ENCODE data around the gene STIM2. TPM values are rescaled to one million over a fixed set of nuclear protein-coding genes. Genes with fewer than 3 reads are reported as not detected.

The STIM2 gene
- total and polyA plus RNA-seq, 3 experiments from 2014 or later = 41.4 to 51.0 (median 47.8) TPM

DNA sequence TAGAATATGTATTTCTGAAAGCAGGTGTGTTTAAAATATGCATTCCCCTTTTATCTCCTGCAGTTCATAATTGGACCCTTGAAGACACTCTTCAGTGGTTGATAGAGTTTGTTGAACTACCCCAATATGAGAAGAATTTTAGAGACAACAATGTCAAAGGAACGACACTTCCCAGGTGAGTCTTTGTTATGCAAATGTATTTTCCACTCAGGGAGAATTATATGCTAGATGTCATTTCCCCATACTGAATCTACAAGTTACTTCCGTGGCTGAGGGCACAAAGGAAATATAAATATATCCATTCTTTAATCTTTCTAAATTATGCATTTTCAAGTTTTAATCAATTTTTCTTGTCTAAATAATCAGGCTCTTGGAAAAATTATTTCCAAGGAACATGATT is 134.7 kb downstream of the STIM2 start:
- no peak overlapping the region for H3K4me3 Mint-ChIP-seq
- Histone ChIP-seq H3K4me3 (ENCODE audit: low read length) (no peak overlapping the region), H3K36me3 (ENCODE audit: insufficient read depth, low read length) (no peaks in the 10 kb centered on the region), H3K4me1 (ENCODE audit: insufficient read depth, low read length) (peaks cover 36% of the 10 kb centered on the region), H3K27ac (ENCODE audit: low read depth, low read length) (no peak overlapping the region), H3K27me3 (ENCODE audit: insufficient read depth, low read length, poor library complexity, severe bottlenecking) (no peaks in the 10 kb centered on the region), H3K9me3 (ENCODE audit: low read length) (no peaks in the 10 kb centered on the region)
- no peak for DNase-seq
- H3K9me3 Mint-ChIP-seq = peaks cover 0 to 2% (median 0%) of the 10 kb centered on the region in 5 donors
- peaks cover 5 to 22% (median 9%) of the 10 kb centered on the region in 3 donors for H3K36me3 Mint-ChIP-seq
- POLR2A ChIA-PET = no interaction called here
- peaks cover 22 to 44% (median 30%) of the 10 kb centered on the region in 3 donors for H3K4me1 Mint-ChIP-seq
- no peaks in the 10 kb centered on the region for H3K27me3 Mint-ChIP-seq
- CTCF ChIA-PET = no interaction called here
- H3K27ac Mint-ChIP-seq = peak overlapping the region in 1 of 8 donors; percentile 14

DNA sequence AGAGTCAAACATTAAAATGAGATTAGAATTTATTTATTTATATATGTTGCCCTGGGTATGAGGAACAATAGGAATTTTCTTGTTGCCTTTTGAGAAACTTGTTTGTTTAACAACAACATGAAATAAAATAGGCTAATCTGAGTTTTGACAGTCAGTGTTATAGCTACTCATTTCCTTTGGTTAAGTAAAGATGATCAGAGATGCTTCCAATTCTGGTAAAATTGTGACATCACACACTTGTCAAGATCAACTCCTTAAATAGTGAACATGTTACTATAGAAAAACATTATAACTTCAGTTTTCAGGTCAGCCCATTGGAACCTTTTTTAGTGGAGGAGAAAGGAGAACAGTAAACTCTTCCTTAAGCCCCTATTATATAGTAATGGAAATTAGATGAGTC is 136.1 kb downstream of the STIM2 start:
- Mint-ChIP-seq H3K36me3 (peaks cover 0 to 22% (median 4%) of the 10 kb centered on the region in 3 donors), H3K4me1 (peaks cover 17 to 40% (median 34%) of the 10 kb centered on the region in 3 donors), H3K4me3 (no peak overlapping the region), H3K27ac (peak overlapping the region in 2 of 8 donors; percentile 19 to 51), H3K9me3 (no peaks in the 10 kb centered on the region), H3K27me3 (no peaks in the 10 kb centered on the region)
- H3K27ac ChIP-seq (ENCODE audit: low read depth, low read length) = no peak overlapping the region
- no peak overlapping the region for H3K4me3 ChIP-seq (ENCODE audit: low read length)
- H3K27me3 ChIP-seq (ENCODE audit: insufficient read depth, low read length, poor library complexity, severe bottlenecking) = no peaks in the 10 kb centered on the region
- no peaks in the 10 kb centered on the region for H3K36me3 ChIP-seq (ENCODE audit: insufficient read depth, low read length)
- CTCF ChIA-PET = no interaction called here
- peaks cover 36% of the 10 kb centered on the region for H3K4me1 ChIP-seq (ENCODE audit: insufficient read depth, low read length)
- H3K9me3 ChIP-seq (ENCODE audit: low read length) = no peaks in the 10 kb centered on the region
- POLR2A ChIA-PET = no interaction called here
- no peak for DNase-seq

DNA sequence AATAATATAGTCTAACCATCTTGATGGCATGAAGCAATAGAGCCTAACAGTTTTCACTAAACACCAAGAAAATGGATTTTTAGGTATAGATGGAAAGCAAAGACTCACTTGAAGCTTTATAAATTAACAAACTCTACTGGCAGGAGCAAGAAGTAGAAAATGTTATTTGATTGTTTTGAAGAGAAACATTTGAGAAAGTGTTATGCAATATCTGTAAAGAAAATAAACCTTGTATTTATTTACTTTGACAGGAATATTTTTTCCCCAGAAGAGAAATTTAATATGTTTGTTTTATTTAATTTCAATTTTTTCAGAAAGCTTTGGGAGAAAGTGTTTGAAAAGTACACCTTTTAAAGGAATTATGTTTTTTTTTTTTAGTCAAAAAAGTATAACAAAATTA is 139.0 kb downstream of the STIM2 start:
- no peak overlapping the region for H3K27ac ChIP-seq (ENCODE audit: low read depth, low read length)
- H3K4me3 Mint-ChIP-seq = no peak overlapping the region
- H3K9me3 ChIP-seq (ENCODE audit: low read length) = no peaks in the 10 kb centered on the region
- no peaks in the 10 kb centered on the region for H3K27me3 ChIP-seq (ENCODE audit: insufficient read depth, low read length, poor library complexity, severe bottlenecking)
- no peak for DNase-seq
- H3K4me1 Mint-ChIP-seq = peaks cover 37 to 64% (median 59%) of the 10 kb centered on the region in 3 donors
- H3K27me3 Mint-ChIP-seq = peaks cover 0 to 1% of the 10 kb centered on the region in 2 donors
- no peaks in the 10 kb centered on the region for H3K9me3 Mint-ChIP-seq
- POLR2A ChIA-PET = no interaction called here
- peaks cover 8% of the 10 kb centered on the region for H3K36me3 ChIP-seq (ENCODE audit: insufficient read depth, low read length)
- H3K27ac Mint-ChIP-seq = peak overlapping the region in 4 of 8 donors; percentile 50 to 77 (median 72)
- H3K4me3 ChIP-seq (ENCODE audit: low read length) = no peak overlapping the region
- CTCF ChIA-PET = interaction anchor here (4.1 kb wide), 1 partner anchor 138 kb away, joined by 16 read pairs; the partner anchor contains the start of gene STIM2
- H3K36me3 Mint-ChIP-seq = peaks cover 0 to 44% (median 7%) of the 10 kb centered on the region in 3 donors
- H3K4me1 ChIP-seq (ENCODE audit: insufficient read depth, low read length) = peaks cover 24% of the 10 kb centered on the region

DNA sequence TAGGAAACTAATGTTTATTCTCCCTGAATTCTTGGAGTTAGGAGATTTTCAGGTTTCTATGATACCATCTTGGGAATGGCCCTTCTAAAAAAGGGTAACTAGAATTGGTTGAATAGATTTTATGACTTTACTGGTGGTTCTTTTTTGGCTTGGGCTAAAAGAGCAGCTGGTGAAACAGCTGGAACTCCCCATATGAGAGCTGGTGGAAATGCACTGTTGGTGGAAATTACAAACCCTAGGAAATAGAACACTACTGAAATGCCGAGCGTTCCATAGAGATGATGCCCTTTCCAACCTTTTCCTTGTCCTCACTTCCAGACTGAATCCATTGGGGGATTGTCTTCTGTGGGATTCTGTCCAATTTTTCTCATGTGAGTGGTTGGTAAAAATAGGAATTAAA is 139.5 kb downstream of the STIM2 start:
- H3K36me3 ChIP-seq (ENCODE audit: insufficient read depth, low read length) = peaks cover 8% of the 10 kb centered on the region
- no peak overlapping the region for H3K27ac ChIP-seq (ENCODE audit: low read depth, low read length)
- no peak overlapping the region for H3K4me3 ChIP-seq (ENCODE audit: low read length)
- ChIA-PET POLR2A (interaction anchor here (1.4 kb wide), 1 partner anchor 139 kb away, joined by 4 read pairs; the partner anchor contains the start of gene STIM2), CTCF (interaction anchor here (0.8 to 4.1 kb wide), 3 partner anchors 10 to 142 kb away, joined by 3 to 16 read pairs (median 4); partner anchors contain the start of gene STIM2)
- H3K27me3 ChIP-seq (ENCODE audit: insufficient read depth, low read length, poor library complexity, severe bottlenecking) = no peaks in the 10 kb centered on the region
- peak overlapping the region in 2 of 8 donors; percentile 6 to 77 for H3K27ac Mint-ChIP-seq
- no peak overlapping the region for H3K4me3 Mint-ChIP-seq
- H3K9me3 Mint-ChIP-seq = no peaks in the 10 kb centered on the region
- peaks cover 20% of the 10 kb centered on the region for H3K4me1 ChIP-seq (ENCODE audit: insufficient read depth, low read length)
- no peak for DNase-seq
- H3K27me3 Mint-ChIP-seq = peaks cover 0 to 1% of the 10 kb centered on the region in 2 donors
- H3K36me3 Mint-ChIP-seq = peaks cover 0 to 47% (median 7%) of the 10 kb centered on the region in 3 donors
- H3K4me1 Mint-ChIP-seq = peaks cover 35 to 61% (median 59%) of the 10 kb centered on the region in 3 donors
- H3K9me3 ChIP-seq (ENCODE audit: low read length) = no peaks in the 10 kb centered on the region

DNA sequence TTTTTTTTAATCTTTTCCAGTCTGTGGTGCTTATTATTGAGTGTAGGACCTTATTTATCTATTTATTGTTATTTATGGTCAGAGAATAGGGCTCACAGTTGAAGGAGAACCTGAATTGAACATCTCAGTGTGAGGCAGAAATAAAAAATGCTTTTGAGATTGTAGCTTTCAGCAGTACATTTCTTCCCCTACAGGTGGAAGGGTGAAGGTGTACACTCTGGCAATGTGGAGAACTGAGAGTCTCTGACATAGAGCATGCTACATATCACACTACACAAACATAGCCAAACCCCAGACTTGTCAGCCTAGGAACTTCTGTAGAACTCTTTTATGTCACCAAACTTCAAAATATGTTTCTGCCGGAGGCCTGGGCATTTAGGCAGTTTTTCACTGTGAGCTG is 140.2 kb downstream of the STIM2 start:
- H3K9me3 ChIP-seq (ENCODE audit: low read length) = no peaks in the 10 kb centered on the region
- peaks cover 0 to 1% of the 10 kb centered on the region in 2 donors for H3K27me3 Mint-ChIP-seq
- peak in 1 of 5 donors; percentile 23 for DNase-seq
- H3K27ac ChIP-seq (ENCODE audit: low read depth, low read length) = no peak overlapping the region
- CTCF ChIA-PET = interaction anchor here (0.8 to 4.1 kb wide), 3 partner anchors 9 to 143 kb away, joined by 3 to 16 read pairs (median 4); partner anchors contain the start of gene STIM2
- H3K27ac Mint-ChIP-seq = peak overlapping the region in 5 of 8 donors; percentile 39 to 79 (median 50)
- peaks cover 15% of the 10 kb centered on the region for H3K4me1 ChIP-seq (ENCODE audit: insufficient read depth, low read length)
- H3K4me1 Mint-ChIP-seq = peaks cover 35 to 57% (median 56%) of the 10 kb centered on the region in 3 donors
- no peaks in the 10 kb centered on the region for H3K27me3 ChIP-seq (ENCODE audit: insufficient read depth, low read length, poor library complexity, severe bottlenecking)
- H3K36me3 Mint-ChIP-seq = peaks cover 0 to 43% (median 5%) of the 10 kb centered on the region in 3 donors
- no peaks in the 10 kb centered on the region for H3K9me3 Mint-ChIP-seq
- POLR2A ChIA-PET = interaction anchor here (1.4 kb wide), 1 partner anchor 140 kb away, joined by 4 read pairs; the partner anchor contains the start of gene STIM2
- no peak overlapping the region for H3K4me3 ChIP-seq (ENCODE audit: low read length)
- H3K36me3 ChIP-seq (ENCODE audit: insufficient read depth, low read length) = peaks cover 8% of the 10 kb centered on the region
- H3K4me3 Mint-ChIP-seq = no peak overlapping the region

DNA sequence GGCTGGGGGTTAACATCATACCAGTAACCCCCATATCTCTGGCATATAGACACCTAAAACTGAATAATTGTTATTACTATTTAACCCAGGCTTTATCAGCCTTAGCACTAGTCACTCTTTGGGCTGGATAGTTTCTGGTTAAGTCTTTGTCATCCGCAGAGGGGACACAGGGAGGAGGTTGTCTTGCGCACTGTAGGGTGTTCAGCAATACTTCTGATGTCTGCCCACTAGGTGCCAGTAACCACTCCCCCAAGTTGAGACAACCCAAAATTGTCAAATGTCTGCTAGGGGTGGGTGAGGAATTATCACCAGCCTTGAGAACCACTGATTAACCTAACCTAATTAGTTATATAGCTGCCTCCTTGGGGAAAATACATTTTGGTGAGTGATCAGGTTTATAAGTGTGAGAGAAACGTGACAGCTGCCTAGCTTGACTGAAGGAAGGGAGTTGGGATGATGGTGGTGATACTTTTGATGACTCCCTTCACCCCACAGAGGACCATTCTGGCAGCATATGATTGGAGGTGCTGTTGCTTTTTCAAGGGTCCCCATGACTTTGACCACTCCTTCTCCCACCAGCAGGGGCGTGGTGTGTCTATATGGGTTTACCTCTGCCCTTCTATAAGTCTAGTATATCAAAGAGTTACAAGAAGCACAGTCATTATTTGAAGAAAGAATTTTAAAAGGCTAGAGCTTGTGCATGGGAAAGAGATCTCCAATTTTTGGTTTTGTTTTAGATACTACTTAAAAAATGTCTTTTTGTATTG is 140.9 kb downstream of the STIM2 start:
- Mint-ChIP-seq H3K9me3 (no peaks in the 10 kb centered on the region), H3K4me3 (peak overlapping the region in 1 of 7 donors; percentile 6), H3K27ac (peak overlapping the region in 7 of 8 donors; percentile 42 to 84 (median 61))

DNA sequence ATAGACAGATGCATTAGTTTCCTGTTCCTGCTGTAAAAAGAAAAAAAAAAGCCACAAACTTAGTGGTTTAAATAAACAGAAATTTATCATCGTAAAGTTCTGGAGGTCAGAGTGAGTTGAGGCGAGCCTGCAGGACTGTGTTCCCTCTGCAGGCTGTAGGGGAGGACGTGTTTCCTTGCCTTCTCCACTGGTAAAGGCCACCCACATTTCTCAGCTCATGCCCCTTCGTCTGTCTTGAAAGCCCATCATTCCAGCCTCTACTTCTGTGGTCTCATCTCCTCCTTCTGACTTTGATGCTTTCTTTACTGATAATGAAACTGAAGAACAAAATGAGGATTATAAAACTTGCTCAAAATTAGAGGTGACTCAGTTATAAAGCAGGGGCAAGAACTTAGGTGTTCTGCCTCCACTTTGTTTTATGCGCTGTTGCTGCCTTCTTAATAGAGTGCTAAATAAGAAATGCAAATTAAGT is 143.0 kb downstream of the STIM2 start:
- Histone ChIP-seq H3K27me3 (ENCODE audit: insufficient read depth, low read length, poor library complexity, severe bottlenecking) (no peaks in the 10 kb centered on the region), H3K4me1 (ENCODE audit: insufficient read depth, low read length) (peaks cover 15% of the 10 kb centered on the region), H3K36me3 (ENCODE audit: insufficient read depth, low read length) (peaks cover 8% of the 10 kb centered on the region), H3K27ac (ENCODE audit: low read depth, low read length) (no peak overlapping the region), H3K4me3 (ENCODE audit: low read length) (no peak overlapping the region), H3K9me3 (ENCODE audit: low read length) (no peaks in the 10 kb centered on the region)
- H3K27ac Mint-ChIP-seq = peak overlapping the region; percentile 19 to 87 (median 78)
- POLR2A ChIA-PET = interaction anchor here (0.9 kb wide), 1 partner anchor 142 kb away, joined by 4 read pairs; no protein-coding TSS in a partner anchor
- H3K4me1 Mint-ChIP-seq = peaks cover 26 to 46% (median 43%) of the 10 kb centered on the region in 3 donors
- peaks cover 0 to 1% of the 10 kb centered on the region in 2 donors for H3K27me3 Mint-ChIP-seq
- CTCF ChIA-PET = interaction anchor here (1.2 kb wide), 1 partner anchor 216 kb away, joined by 4 read pairs; no protein-coding TSS in a partner anchor
- no peaks in the 10 kb centered on the region for H3K9me3 Mint-ChIP-seq
- peaks cover 0 to 45% (median 5%) of the 10 kb centered on the region in 3 donors for H3K36me3 Mint-ChIP-seq
- H3K4me3 Mint-ChIP-seq = peak overlapping the region in 6 of 7 donors; percentile 31 to 80 (median 54)
- DNase-seq = no peak

More for the DNA sequence above, 140.9 kb downstream of the STIM2 start:
- Mint-ChIP-seq H3K4me1 (peaks cover 33 to 54% (median 52%) of the 10 kb centered on the region in 3 donors), H3K27me3 (peaks cover 0 to 1% of the 10 kb centered on the region in 2 donors), H3K36me3 (peaks cover 0 to 42% (median 3%) of the 10 kb centered on the region in 3 donors)
- no peak for DNase-seq
- peaks cover 8% of the 10 kb centered on the region for H3K36me3 ChIP-seq (ENCODE audit: insufficient read depth, low read length)
- ChIA-PET POLR2A (interaction anchor here (1.4 kb wide), 1 partner anchor 141 kb away, joined by 4 read pairs; the partner anchor contains the start of gene STIM2), CTCF (interaction anchor here (1.3 to 4.1 kb wide), 2 partner anchors 8 to 140 kb away, joined by 4 to 16 read pairs; partner anchors contain the start of gene STIM2)
- H3K9me3 ChIP-seq (ENCODE audit: low read length) = no peaks in the 10 kb centered on the region
- H3K4me1 ChIP-seq (ENCODE audit: insufficient read depth, low read length) = peaks cover 15% of the 10 kb centered on the region
- no peaks in the 10 kb centered on the region for H3K27me3 ChIP-seq (ENCODE audit: insufficient read depth, low read length, poor library complexity, severe bottlenecking)
- no peak overlapping the region for H3K27ac ChIP-seq (ENCODE audit: low read depth, low read length)
- no peak overlapping the region for H3K4me3 ChIP-seq (ENCODE audit: low read length)

All from CD8-positive, alpha-beta memory T cell (primary cell).